Activated CD4-positive, alpha-beta T cell treated with anti-CD3 and anti-CD28 coated beads, Interleukin-2, amount 50 U/mL, for 48 hours (primary cell): ENCODE results near the gene IL1RL2.

Experiments
- DNase-seq, 2 experiments: peaks; one replicate each; pipeline ENCODE4 v3.0.0-alpha.2; 2020

IL1RL2 gene

DNA sequence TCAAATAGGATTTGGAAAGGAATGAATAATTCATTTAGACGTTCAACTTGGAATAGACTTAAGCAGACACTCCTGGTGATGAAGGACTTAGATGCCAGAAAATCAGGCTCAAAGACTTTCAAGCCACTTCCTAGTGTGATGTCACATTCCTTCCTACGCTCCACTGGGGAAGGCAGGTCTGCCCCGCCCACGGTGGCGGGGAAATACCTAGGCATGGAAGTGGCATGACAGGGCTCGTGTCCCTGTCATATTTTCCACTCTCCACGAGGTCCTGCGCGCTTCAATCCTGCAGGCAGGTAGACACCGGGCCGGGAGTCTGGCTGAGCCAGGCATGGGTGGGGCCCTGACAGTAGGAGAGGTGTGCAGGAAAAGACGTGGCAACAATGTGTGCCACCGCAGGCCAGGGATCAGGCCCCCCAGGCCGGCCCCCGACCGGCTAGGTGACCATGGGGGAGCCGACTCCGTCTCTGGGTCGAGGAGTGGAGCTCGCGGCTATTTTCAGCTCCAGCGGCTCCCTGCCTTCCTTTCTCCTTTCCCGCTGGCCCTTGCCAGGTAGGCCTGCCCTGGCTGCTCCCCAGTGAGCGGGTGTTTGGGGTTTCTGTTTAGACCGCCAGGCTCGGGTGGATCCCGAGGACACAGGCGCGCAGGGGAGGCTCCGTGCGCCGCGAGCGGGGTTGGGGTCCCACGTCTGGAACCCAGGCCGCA is at the start of gene IL1RL2:
Gene IL1RL2, plus strand, starts transcription at position 233 of the 705 bp plus-strand sequence. CDS start 845 bp downstream, outside the sequence.
- DNase-seq: peak; percentile 26 to 42

DNA sequence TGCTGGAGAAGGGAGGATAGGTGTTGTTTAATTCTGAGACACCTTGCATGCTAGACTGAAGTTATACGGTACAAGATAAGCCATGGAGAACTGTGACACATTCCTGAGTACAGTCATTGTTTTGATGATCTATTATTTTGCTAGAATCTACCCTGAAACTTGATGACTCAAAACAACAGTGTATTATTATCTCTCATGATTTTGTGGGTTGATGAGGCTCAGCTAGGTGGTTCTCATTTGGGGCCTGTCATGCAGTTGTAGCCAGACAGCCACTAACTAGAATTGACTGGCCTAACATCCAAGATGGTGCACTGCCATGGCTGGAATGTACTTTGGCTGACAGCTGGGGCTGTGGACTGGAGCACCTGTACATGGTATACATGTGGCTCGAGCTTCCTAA is 49.7 kb upstream of the IL1RL2 start:
- peak; percentile 45 to 59 for DNase-seq

DNA sequence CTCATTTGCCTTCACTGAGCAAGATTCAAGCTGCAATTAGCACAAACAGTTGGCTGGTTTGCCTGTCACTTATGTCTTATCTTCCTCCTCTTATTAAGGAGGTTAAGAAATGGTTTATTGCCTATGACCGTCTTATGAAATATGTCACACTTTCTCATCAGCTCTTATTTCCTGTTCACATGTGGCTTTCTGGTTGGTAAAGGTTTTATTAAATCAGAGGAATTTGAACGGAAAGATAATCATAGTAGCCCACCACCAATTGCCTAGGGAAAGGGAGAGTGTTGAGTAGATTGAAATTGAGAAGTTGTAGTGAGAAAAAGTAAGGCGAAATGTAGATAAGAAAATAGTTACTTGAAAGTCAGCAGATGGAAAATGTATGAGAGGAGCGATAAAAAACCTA is 48.5 kb upstream of the IL1RL2 start:
- DNase-seq: no peak

DNA sequence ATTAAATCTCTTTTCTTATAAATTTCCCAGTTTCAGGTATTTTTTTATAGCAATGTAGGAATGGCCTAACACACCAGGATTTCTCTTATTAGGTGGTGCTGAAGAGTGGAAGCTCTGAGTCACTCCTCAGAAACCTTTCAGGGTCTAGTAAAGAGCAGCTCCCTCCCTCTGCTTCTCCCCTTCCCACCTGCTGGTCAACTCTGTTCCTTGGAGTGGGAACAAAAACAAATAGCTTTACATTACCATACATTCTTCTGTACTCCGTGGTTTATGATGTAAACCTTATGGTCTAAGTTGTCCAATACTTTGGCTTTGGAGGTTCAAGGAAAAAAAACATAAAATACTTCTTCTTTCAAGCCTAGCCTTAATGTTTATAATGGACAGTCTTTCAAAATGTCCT is 47.0 kb upstream of the IL1RL2 start:
- DNase-seq: no peak

GRCh38 chr2:102140377-102140776 is 46.4 kb upstream of the IL1RL2 start:
- no peak for DNase-seq

DNA sequence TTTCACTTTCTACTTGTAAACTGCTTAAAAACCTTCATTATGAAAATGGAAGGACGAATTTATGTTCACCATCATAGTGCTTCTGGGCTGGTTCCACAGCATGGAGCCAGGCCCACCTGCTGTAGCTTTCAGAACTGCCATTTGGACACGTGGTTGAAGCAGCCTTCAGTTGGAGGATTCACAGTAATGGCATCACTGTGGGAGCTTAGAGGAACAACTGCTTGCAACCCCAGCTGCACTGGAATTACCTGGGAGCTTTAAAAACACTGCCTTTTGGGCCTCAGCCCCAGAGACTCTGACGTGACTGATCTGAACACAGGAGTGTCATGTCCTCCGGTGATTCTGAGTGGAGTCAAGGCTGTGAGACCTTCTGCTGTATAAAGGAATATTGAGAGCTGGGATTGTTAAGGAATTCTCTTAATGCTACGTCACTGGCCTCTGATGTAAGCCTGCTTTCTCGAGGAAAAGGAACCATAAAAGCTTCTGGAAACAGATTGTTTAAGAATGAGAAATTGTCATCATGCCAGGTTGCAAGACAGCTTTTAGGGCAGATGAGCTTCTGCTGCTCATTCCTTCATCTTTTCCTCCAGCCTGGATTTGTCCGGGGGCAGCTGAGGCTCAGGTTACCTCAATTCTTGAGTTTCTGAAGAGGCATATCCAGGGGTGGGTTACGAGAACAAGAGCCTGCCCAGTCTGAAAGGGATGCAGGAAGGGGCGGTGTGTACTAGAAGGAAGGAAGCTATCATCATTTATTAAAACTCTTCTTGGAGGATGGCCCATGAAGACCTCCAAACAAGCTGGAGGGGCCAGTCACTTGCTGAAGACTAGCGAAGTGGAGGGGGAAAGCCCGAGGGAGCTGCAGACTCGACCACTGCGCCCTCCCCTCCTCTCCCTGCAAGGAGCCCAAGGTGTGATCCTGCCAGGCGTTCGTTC is 45.5 kb upstream of the IL1RL2 start:
- DNase-seq: no peak

- peak; percentile 36 to 43 for DNase-seq
These were observed 44.6 kb upstream of the IL1RL2 start, which contains the start of gene IL1R1 for GRCh38 chr2:102141970-102142828. Gene IL1R1 (plus strand): TSS chr2:102142746. CDS start chr2:102157725, 14,979 bp downstream.

GRCh38 chr2:102142829-102143449 is 43.9 kb upstream of the IL1RL2 start:
- DNase-seq: no peak

GRCh38 chr2:102143450-102143985 is 43.3 kb upstream of the IL1RL2 start:
- no peak for DNase-seq

DNA sequence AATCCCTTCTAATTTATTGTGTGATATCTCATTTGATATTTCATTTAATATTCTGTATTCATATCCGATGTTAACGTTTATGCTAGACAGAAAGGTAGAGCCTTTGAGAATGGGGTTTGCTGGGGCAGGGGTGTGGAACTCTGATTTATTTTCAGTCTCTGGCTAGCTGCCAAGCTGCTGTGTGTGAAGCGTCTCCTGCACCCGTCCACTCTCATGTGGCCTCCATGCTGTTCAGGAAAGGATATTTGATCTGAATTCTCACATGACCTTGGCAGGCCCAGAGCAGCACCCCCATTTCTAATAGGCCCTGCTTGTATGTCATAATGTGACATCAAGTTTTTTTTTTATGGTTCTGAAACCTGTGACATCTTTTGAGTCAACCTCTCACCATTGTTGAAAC is 42.7 kb upstream of the IL1RL2 start:
- DNase-seq: no peak

GRCh38 chr2:102145107-102145506 is 41.7 kb upstream of the IL1RL2 start:
- no peak for DNase-seq

- no peak for DNase-seq
These were observed 40.9 kb upstream of the IL1RL2 start for GRCh38 chr2:102145934-102146333.

DNA sequence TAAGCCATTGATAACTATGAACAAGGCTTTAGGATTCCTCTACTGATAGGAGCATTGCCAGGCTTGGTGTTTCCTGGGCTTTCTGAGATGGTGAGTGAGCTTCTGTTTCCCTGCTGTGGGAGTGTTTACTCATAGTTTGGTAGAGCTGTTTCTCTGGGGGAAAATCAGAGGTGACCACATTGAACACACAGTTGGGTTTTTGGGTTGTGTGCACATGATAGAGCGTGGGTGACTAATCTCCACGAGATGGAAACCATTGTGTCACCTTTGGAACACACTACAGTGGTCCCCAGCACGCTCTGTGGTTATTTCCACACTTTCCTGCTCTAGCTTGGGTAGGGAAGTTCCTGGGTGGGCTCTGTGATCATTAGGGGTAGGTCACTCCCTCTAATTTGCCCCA is 38.9 kb upstream of the IL1RL2 start:
- peak; percentile 66 to 76 for DNase-seq

- DNase-seq: no peak
These were observed 37.6 kb upstream of the IL1RL2 start for GRCh38 chr2:102149243-102149642.

DNA sequence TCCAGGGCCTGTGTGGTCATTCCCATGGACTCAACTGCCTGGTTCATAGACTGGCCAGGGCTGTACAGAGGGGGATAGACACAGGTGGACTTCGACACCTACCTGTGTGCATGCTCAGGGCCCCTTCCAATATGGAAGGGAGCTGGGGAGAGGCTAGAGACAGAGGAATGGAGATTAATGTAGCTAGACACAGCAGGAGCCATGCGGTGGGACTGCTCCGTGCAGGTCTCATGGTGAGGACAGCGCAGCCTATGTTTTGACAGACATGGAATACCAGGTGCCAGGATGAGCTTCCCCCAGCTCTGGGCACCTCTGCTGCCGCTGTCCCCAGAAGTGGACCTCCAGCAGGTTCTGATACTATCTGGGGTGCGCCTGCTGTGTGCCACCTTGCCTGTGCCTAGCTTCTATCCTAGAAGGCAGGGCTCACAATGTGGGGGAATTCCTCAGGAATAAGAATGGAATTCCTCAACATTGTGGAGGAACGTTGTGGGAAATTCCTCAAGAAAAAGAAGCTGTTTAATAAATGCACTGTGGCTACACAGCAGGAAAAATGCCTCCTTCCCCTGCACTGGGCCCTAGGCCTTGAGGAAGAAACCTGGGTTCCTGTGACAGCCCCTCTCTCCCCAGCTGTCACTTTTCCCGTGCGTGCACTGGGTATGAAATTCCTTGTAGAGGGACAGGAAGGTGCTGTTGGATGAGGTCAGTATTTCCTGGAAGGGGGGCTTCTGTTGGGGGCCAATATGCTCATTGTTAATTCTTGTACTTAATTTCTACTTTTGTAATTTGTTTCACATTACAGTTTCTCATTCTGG is 37.0 kb upstream of the IL1RL2 start:
- no peak for DNase-seq

- no peak for DNase-seq
These were observed 32.5 kb upstream of the IL1RL2 start for GRCh38 chr2:102154364-102154763.

DNA sequence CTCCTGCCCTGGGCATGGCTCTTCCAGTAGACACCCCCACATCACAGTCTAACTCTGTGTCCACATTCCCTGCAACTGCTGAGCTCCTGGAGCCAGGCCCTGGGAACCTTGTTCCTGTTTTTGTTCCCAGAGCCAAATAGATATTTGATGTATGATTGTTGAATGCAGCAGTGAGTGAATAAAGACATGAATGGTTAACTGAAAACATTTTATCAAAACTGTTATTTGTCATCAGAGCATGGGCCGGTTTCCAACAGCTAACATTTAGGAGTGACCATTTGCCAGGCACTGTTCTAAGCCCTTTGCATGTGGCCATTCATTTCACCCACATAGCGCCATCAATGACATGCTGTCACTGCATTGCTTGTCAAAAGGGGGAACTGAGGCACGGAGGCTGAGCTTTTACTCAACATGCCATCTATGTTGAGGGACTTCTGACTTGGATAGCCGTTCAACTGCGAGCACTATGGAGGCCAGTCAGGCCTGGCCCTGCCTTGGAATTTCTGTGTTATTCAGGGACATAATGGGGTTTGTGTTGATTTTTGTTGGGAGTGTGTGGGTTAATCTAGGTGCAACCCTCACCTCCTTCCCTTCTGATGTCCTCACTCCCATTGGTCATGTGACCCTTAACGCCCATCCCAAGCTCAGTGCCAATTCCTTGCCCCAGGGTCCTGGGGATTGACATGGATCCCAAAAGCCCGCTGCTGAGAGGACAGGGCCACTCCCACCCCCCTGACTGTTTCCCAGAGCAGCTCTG is 31.7 kb upstream of the IL1RL2 start:
- DNase-seq: no peak

DNA sequence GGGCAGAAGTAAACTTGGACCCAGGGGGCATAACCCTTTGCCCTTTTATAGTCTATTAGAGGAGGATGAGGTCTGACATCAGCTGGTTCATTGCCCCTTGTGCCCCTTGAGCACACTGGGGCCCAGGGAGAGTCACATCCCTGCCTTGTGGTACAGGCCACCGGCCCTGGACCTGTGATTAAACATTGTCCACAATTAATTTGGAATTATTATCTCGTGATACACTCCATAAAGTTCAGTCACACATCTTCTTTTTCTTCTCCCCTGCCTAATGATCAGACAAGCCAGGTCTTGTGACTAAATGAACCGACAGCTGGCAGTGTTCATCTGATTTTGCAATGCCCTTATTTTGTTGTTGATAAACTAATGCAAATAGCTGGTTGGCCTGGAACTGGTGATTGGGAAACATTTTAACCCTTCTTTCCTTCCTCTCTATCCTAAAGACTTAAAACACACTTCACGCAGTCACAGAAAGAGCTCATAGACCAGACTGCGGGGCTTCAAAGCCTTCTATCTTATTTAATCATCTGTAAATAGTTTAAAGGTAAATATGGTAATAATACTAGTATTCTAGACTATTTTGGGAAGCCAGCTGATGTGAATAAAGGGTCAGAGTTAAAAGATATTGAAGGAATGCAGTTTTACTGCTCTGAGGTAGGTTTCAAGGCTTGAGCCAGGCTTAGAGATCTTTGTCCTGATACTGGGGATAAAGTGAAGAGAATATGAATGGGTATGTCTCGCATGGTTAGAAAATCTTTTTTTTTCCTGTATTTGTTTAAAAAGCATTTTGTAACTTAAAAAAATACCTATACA is 30.9 kb upstream of the IL1RL2 start:
- DNase-seq: no peak

DNA sequence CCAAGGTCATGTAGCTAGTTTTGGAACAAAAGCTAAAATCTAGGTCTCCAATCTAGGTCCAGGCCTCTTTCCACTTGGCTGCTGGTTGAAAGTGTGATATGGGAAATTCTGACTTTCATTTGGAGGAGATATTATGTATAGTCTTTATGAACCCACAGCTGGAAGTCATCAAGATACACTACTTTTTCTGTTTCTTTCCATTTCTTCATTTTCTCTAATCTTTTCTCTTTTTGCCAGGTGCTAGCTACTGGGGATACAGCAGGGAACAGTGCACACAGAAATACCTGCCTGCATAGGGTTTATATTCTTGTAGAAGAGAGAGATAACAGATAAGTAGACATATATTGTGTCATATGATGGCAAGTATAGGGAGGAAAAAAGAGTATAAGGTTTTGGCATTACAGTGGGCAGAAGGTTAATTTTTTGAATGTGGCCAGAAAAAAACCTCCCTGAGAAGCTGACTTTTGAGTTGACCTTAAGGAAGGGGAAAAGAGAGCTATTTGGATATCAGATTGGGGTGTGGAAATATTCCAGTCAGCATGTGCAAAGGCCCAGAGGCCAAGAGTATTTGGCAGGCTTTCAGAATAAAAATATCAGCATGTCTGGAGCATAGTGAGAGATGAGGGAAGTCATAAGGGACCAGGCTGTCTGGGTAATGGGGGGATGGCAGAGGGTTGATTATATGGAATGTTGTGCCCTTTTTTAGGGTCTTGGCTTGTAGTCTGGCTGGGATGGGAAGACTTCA is 28.6 kb upstream of the IL1RL2 start:
- no peak for DNase-seq
